NCI-H748 (cell line): ENCODE results near the gene ZDHHC19.
"Not testable (repeated sequence)": the region's sequence is repeated elsewhere in the genome, so short reads cannot be mapped to it uniquely, and the experiment has no call there.

Source experiments
- DNase-seq: peaks from one replicate; lab custom pipeline; 2025; ENCODE audit not compliant: unreplicated experiment; lab: John Stamatoyannopoulos, UW

ZDHHC19 gene

GRCh38 chr3:196205442-196206205, 5.6 kb downstream of the ZDHHC19 start:
- DNase-seq: not testable (repeated sequence)

- no peak for DNase-seq
Observed at GRCh38 chr3:196203846-196204245, 7.4 kb downstream of the ZDHHC19 start.

GRCh38 chr3:196202516-196202970, 8.7 kb downstream of the ZDHHC19 start:
- DNase-seq: no peak

GRCh38 chr3:196198771-196199753, 12.1 kb downstream of the ZDHHC19 start:
- DNase-seq: peak; percentile 5

GRCh38 chr3:196198081-196198675, 13.0 kb downstream of the ZDHHC19 start:
- DNase-seq: no peak

- DNase-seq: no peak
Observed at GRCh38 chr3:196197524-196197923, 13.7 kb downstream of the ZDHHC19 start.

GRCh38 chr3:196195664-196196265, 15.4 kb downstream of the ZDHHC19 start:
- DNase-seq: no peak

GRCh38 chr3:196194542-196194915, 16.7 kb downstream of the ZDHHC19 start:
- no peak for DNase-seq

- no peak for DNase-seq
Observed at GRCh38 chr3:196193736-196194541, 17.3 kb downstream of the ZDHHC19 start.

GRCh38 chr3:196193133-196193735, 18.0 kb downstream of the ZDHHC19 start:
- DNase-seq: peak; percentile 3

GRCh38 chr3:196192524-196193051, 18.6 kb downstream of the ZDHHC19 start:
- DNase-seq: no peak

GRCh38 chr3:196192036-196192523, 19.1 kb downstream of the ZDHHC19 start:
- DNase-seq: no peak

GRCh38 chr3:196189566-196190347, 21.4 kb downstream of the ZDHHC19 start:
- no peak for DNase-seq

- peak; percentile 90 for DNase-seq
Observed at GRCh38 chr3:196186651-196187573, 24.3 kb downstream of the ZDHHC19 start.

- DNase-seq: no peak
Observed at GRCh38 chr3:196184881-196185280, 26.3 kb downstream of the ZDHHC19 start.

GRCh38 chr3:196184169-196184432, 27.1 kb downstream of the ZDHHC19 start:
- DNase-seq: not testable (repeated sequence)

GRCh38 chr3:196181127-196181546, 30.1 kb downstream of the ZDHHC19 start:
- DNase-seq: peak; percentile 7

GRCh38 chr3:196180346-196180745, 30.9 kb downstream of the ZDHHC19 start:
- no peak for DNase-seq
